DOHH2 (cell line): Measurements from ENCODE around the gene FRAS1.
"Not testable (repeated sequence)": the region's sequence is repeated elsewhere in the genome, so short reads cannot be mapped to it uniquely, and the experiment has no call there.

ENCODE experiments used
- H3F3A ChIP-seq: fragments of 200-600 bp; sonication (generic), shearing (Covaris generic); 2 replicates; pipeline ENCODE4 v1.6.0; 2016; ENCODE audit warnings: antibody characterized with exemption, mild to moderate bottlenecking; ENCODE audit not compliant: control insufficient read depth, insufficient read depth
- H3K27ac ChIP-seq: fragments of 200-600 bp; sonication (generic); 2 replicates; pipeline ENCODE4 v1.5.1; 2014; ENCODE audit warnings: low read depth, mild to moderate bottlenecking, low read length, moderate library complexity
- H3K27me3 ChIP-seq: fragments of 200-600 bp; sonication (generic); 2 replicates; pipeline ENCODE4 v1.6.1; 2014; ENCODE audit warnings: mild to moderate bottlenecking, low read length, mixed read lengths; ENCODE audit not compliant: control insufficient read depth
- H3K36me3 ChIP-seq: fragments of 200-600 bp; sonication (generic); 2 replicates; pipeline ENCODE4 v1.6.1; 2014; ENCODE audit warnings: mild to moderate bottlenecking, low read length, moderate library complexity, mixed read lengths; ENCODE audit not compliant: control insufficient read depth
- H3K4me1 ChIP-seq: fragments of 200-600 bp; sonication (generic); 2 replicates; pipeline ENCODE4 v1.6.1; 2014; ENCODE audit warnings: mild to moderate bottlenecking, low read length, mixed read lengths; ENCODE audit not compliant: control insufficient read depth
- H3K4me2 ChIP-seq: fragments of 200-600 bp; sonication (generic); 2 replicates; pipeline ENCODE4 v1.6.0; 2014; ENCODE audit warnings: mild to moderate bottlenecking, low read length, moderate library complexity
- H3K4me3 ChIP-seq: fragments of 200-600 bp; sonication (generic); 2 replicates; pipeline ENCODE4 v1.5.1; 2014; ENCODE audit warnings: mild to moderate bottlenecking, low read length, mixed read lengths
- H3K79me2 ChIP-seq: fragments of 200-600 bp; sonication (generic); 2 replicates; pipeline ENCODE4 v1.6.1; 2014; ENCODE audit warnings: mild to moderate bottlenecking, low read length, mixed read lengths; ENCODE audit not compliant: control insufficient read depth
- H3K9me2 ChIP-seq: fragments of 200-600 bp; sonication (generic); replicated peaks from 2 replicates; pipeline ENCODE4 v1.6.1; 2014; ENCODE audit warnings: mild to moderate bottlenecking, low read length, mixed read lengths; ENCODE audit not compliant: control insufficient read depth
- H3K9me3 ChIP-seq: fragments of 200-600 bp; sonication (generic); 2 replicates; pipeline ENCODE4 v1.6.1; 2014; ENCODE audit warnings: antibody characterized with exemption, low read length, mixed read lengths; ENCODE audit not compliant: control insufficient read depth, insufficient read depth
- H4K20me1 ChIP-seq: fragments of 200-600 bp; sonication (generic); 2 replicates; pipeline ENCODE4 v1.6.0; 2014; ENCODE audit warnings: low read depth, mild to moderate bottlenecking, antibody characterized with exemption, low read length, moderate library complexity; ENCODE audit not compliant: control insufficient read depth, insufficient read depth
- EZH2phosphoT487 ChIP-seq: fragments of 200-600 bp; sonication (generic); IDR thresholded peaks from 2 replicates; pipeline ENCODE4 v1.6.1; 2017; ENCODE audit warnings: borderline replicate concordance, mild to moderate bottlenecking, antibody characterized with exemption, low read length, moderate library complexity, mixed read lengths
- TF ChIP-seq, protein P1 (sequence below): fragments of 200-600 bp; sonication (generic); IDR thresholded peaks from one replicate; pipeline ENCODE4 v1.5.1; 2014; ENCODE audit warnings: antibody characterized with exemption, mild to moderate bottlenecking, low read depth, low read length; ENCODE audit not compliant: poor library complexity, severe bottlenecking

Gene FRAS1

DNA sequence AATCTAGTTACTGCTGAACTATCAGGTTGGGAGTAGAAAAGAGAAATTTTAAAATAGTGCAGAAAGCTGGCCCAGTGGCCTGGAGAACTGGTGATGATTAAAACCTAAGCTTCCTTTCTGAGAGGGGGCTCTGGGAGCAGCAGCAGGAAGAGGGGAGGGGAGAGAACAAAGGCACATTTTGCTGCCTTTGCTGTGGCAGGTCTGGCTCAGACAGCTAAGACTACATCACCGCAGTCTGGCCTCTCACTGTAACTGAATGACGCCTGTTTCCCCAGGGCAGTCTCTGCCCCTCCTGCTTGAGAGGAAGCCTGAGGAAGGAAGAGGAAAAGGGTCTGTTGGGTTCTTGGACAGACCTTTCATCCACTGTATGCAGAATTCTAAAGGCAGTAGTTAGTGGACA, 148.5 kb downstream of the FRAS1 start:
- H4K20me1 ChIP-seq, result no peaks in the 10 kb centered on the region
- no peaks in the 10 kb centered on the region for H3K9me3 ChIP-seq
- no peaks in the 10 kb centered on the region for H3K4me1 ChIP-seq
- no peaks in the 10 kb centered on the region for H3K9me2 ChIP-seq
- no peaks in the 10 kb centered on the region for H3K36me3 ChIP-seq
- H3K79me2 ChIP-seq, result no peaks in the 10 kb centered on the region
- no peak overlapping the region for H3K4me3 ChIP-seq
- no peak overlapping the region for H3K27ac ChIP-seq
- H3F3A ChIP-seq, result no peaks in the 10 kb centered on the region
- H3K27me3 ChIP-seq, result no peaks in the 10 kb centered on the region
- no peak overlapping the region for H3K4me2 ChIP-seq
- TF ChIP-seq, protein P1, sequence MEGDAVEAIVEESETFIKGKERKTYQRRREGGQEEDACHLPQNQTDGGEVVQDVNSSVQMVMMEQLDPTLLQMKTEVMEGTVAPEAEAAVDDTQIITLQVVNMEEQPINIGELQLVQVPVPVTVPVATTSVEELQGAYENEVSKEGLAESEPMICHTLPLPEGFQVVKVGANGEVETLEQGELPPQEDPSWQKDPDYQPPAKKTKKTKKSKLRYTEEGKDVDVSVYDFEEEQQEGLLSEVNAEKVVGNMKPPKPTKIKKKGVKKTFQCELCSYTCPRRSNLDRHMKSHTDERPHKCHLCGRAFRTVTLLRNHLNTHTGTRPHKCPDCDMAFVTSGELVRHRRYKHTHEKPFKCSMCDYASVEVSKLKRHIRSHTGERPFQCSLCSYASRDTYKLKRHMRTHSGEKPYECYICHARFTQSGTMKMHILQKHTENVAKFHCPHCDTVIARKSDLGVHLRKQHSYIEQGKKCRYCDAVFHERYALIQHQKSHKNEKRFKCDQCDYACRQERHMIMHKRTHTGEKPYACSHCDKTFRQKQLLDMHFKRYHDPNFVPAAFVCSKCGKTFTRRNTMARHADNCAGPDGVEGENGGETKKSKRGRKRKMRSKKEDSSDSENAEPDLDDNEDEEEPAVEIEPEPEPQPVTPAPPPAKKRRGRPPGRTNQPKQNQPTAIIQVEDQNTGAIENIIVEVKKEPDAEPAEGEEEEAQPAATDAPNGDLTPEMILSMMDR, result no peak
- TF ChIP-seq EZH2phosphoT487, result no peak

DNA sequence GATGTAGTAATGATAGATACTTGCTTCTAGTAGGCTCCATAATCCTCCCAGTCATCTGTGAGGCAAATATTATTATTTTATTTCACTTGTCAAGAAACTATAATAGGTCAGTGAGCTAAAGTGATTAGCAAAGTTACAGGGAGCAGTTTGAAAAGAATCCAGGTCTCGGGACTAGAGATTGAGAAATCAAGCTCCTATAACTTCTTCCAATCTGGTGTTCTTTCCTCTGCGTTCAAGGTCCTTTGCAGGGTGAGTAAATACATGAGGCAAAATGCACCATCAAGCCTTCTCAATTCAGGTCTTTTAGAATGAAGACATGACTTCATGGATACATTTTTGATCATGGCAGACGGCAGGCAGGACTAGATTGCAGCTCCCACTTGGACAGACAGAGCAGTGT, 150.4 kb downstream of the FRAS1 start:
- H3K4me3 ChIP-seq, result no peak overlapping the region
- H3K9me3 ChIP-seq, result no peaks in the 10 kb centered on the region
- H3F3A ChIP-seq, result no peaks in the 10 kb centered on the region
- H3K36me3 ChIP-seq, result no peaks in the 10 kb centered on the region
- H3K27me3 ChIP-seq, result no peaks in the 10 kb centered on the region
- TF ChIP-seq, protein P1, result no peak
- TF ChIP-seq EZH2phosphoT487, result no peak
- no peak overlapping the region for H3K4me2 ChIP-seq
- H3K79me2 ChIP-seq, result no peaks in the 10 kb centered on the region
- no peaks in the 10 kb centered on the region for H4K20me1 ChIP-seq
- H3K4me1 ChIP-seq, result no peaks in the 10 kb centered on the region
- no peak overlapping the region for H3K27ac ChIP-seq
- no peaks in the 10 kb centered on the region for H3K9me2 ChIP-seq

DNA sequence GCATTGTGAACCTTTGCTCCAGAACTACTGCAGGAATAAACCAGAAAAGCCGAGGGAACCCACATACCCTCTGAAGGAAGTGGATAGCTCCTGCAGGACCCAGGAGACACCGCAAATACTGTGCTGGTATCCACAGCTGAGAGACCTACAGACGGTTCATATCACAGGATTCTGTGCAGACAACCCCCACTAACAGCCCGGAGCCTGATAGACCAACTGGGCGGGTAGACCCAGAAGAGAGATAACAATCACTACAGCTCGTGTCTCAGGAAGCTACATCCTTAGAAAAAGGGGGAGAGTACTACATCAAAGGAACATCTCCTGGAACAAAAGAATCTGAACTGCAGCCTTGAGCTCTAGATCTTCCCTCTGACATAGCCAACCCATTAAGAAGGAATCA, 150.8 kb downstream of the FRAS1 start:
- Histone ChIP-seq H3K9me2 (no peaks in the 10 kb centered on the region), H3K4me1 (no peaks in the 10 kb centered on the region), H3K27me3 (no peaks in the 10 kb centered on the region), H3K4me2 (no peak overlapping the region), H3F3A (no peaks in the 10 kb centered on the region), H3K36me3 (no peaks in the 10 kb centered on the region), H3K27ac (no peak overlapping the region), H3K4me3 (no peak overlapping the region), H4K20me1 (no peaks in the 10 kb centered on the region), H3K79me2 (no peaks in the 10 kb centered on the region), H3K9me3 (no peaks in the 10 kb centered on the region)
- no peak for TF ChIP-seq EZH2phosphoT487
- TF ChIP-seq, protein P1, result no peak

DNA sequence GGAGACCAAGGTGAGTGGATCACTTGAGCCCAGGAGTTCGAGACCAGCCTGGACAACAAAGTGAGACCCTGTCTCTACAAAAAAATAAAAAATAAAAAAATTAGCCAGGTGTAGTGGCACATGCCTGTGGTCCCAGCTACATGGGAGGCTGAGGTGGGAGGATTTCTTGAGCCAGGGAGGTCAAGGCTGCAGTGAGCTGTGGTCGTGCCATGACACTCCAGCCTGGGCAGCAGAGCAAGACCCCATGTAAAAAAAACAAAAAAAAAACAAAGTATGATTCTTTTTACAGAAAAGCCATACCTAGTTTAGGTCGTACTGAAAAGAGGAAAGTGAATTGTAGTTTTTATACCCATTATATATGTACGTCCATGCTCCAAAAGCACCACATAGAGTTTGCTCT, 151.8 kb downstream of the FRAS1 start:
- not testable (repeated sequence) for H3K4me1 ChIP-seq, H3K27ac ChIP-seq, H3K36me3 ChIP-seq, H3K4me2 ChIP-seq, H3K9me2 ChIP-seq, H3F3A ChIP-seq, H3K4me3 ChIP-seq, H4K20me1 ChIP-seq, H3K9me3 ChIP-seq, H3K79me2 ChIP-seq, H3K27me3 ChIP-seq
